Activated T-helper 17 cell treated with anti-CD3 and anti-CD28 coated beads, Interleukin-2, amount 50 U/mL, for 72 hours (primary cell): Measurements from ENCODE around the gene MSI2. TPM values are rescaled to one million over a fixed set of nuclear protein-coding genes. Genes with fewer than 3 reads are reported as not detected.

Experiments used
- ATAC-seq: fragments of 150-1000 bp; cut with Tn5 transposase; replicated peaks from 2 replicates; pipeline ENCODE4 v1.10.0; 2021; ENCODE audit warnings: mild to moderate bottlenecking, moderate library complexity
- H3K27ac Mint-ChIP-seq: one replicate; pipeline ENCODE4 v1.8.0; 2022; ENCODE audit warnings: mixed read lengths
- H3K27me3 Mint-ChIP-seq: one replicate; pipeline ENCODE4 v1.8.0; 2022; ENCODE audit warnings: mixed read lengths
- H3K36me3 Mint-ChIP-seq: one replicate; pipeline ENCODE4 v1.8.0; 2022; ENCODE audit warnings: low read depth, mild to moderate bottlenecking, mixed read lengths
- H3K4me1 Mint-ChIP-seq: one replicate; pipeline ENCODE4 v1.8.0; 2022; ENCODE audit warnings: mixed read lengths
- H3K4me3 Mint-ChIP-seq: one replicate; pipeline ENCODE4 v1.8.0; 2022; ENCODE audit warnings: mild to moderate bottlenecking, mixed read lengths
- H3K9me3 Mint-ChIP-seq: one replicate; pipeline ENCODE4 v1.8.0; 2022; ENCODE audit warnings: mixed read lengths
- total RNA-seq, 2 donors: library from RNA; stranded (reverse); gene quantifications; one replicate each; pipeline ENCODE4 v1.2.3, GENCODE V29; 2022

MSI2 gene
- total RNA-seq, 2 donors from 2014 or later = 96.3 to 128 TPM

- Mint-ChIP-seq H3K9me3 (no peaks in the 10 kb centered on the region), H3K36me3 (peaks cover 50% of the 10 kb centered on the region), H3K4me1 (peaks cover 6% of the 10 kb centered on the region), H3K27me3 (no peaks in the 10 kb centered on the region), H3K27ac (no peak overlapping the region), H3K4me3 (no peak overlapping the region)
- ATAC-seq = no peak
Measured at GRCh38 chr17:57319806-57320205, 63.5 kb downstream of the MSI2 start.

DNA sequence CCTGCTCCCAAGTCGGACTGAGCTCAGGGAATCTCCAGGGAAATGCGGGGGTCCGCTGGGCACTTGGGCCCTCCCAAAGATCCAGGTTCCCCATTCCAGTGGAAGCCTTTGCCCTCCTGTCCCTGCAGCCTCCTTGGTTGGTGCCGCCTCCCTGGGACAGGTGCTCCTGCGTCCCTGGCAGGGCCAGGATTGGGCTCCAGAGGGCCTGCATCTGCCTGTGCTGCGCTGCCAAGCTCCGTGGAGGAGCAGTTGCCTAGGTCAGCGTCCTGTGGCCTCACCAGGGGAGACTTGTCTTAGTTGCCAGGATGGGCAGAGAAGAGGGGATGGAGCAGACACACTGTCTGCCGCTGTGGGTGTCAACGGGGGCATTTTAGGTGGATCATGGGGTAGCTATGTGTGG is 67.1 kb downstream of the MSI2 start:
- Mint-ChIP-seq H3K4me3 (no peak overlapping the region), H3K9me3 (no peaks in the 10 kb centered on the region)

GRCh38 chr17:57324060-57324459 is 67.7 kb downstream of the MSI2 start:
- Mint-ChIP-seq H3K4me3 (no peak overlapping the region), H3K36me3 (peaks cover 44% of the 10 kb centered on the region), H3K9me3 (no peaks in the 10 kb centered on the region), H3K27me3 (no peaks in the 10 kb centered on the region), H3K4me1 (peaks cover 25% of the 10 kb centered on the region), H3K27ac (peak overlapping the region; percentile 26)
- ATAC-seq = no peak

More for the DNA sequence above, 67.1 kb downstream of the MSI2 start:
- Mint-ChIP-seq H3K4me1 (peaks cover 25% of the 10 kb centered on the region), H3K27ac (no peak overlapping the region), H3K36me3 (peaks cover 51% of the 10 kb centered on the region), H3K27me3 (no peaks in the 10 kb centered on the region)
- no peak for ATAC-seq

DNA sequence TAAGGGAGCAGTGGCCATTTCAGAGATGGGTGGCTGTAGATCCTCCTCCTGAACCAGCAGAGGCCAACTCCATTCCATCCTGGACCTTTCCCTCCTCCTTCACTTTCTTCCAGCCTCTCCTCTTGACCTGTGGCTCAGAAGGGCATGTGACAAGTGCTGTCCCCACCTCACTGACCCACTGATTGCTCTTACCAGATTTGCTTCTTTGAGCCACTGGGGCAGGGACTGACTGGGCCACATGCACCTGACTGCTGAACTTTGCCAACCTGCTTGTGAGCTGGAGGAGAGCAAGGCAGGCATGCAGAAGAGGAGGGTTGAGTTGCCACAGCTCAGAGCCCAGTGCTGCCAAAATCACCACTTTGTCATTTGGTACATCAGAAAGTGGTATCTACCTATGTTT is 68.3 kb downstream of the MSI2 start:
- Mint-ChIP-seq H3K9me3 (no peaks in the 10 kb centered on the region), H3K4me3 (no peak overlapping the region), H3K4me1 (peaks cover 23% of the 10 kb centered on the region), H3K27me3 (no peaks in the 10 kb centered on the region), H3K27ac (peak overlapping the region; percentile 26), H3K36me3 (peaks cover 42% of the 10 kb centered on the region)
- ATAC-seq = no peak

GRCh38 chr17:57326336-57326735 is 70.0 kb downstream of the MSI2 start:
- H3K27ac Mint-ChIP-seq = peak overlapping the region; percentile 83
- peaks cover 23% of the 10 kb centered on the region for H3K4me1 Mint-ChIP-seq
- peaks cover 37% of the 10 kb centered on the region for H3K36me3 Mint-ChIP-seq
- no peak for ATAC-seq
- no peaks in the 10 kb centered on the region for H3K27me3 Mint-ChIP-seq
- peak overlapping the region; percentile 23 for H3K4me3 Mint-ChIP-seq
- H3K9me3 Mint-ChIP-seq = no peaks in the 10 kb centered on the region

- Mint-ChIP-seq H3K4me1 (peaks cover 23% of the 10 kb centered on the region), H3K9me3 (no peaks in the 10 kb centered on the region), H3K36me3 (peaks cover 38% of the 10 kb centered on the region), H3K27ac (peak overlapping the region; percentile 83), H3K27me3 (no peaks in the 10 kb centered on the region), H3K4me3 (peak overlapping the region; percentile 23)
- peak; percentile 62 for ATAC-seq
Measured at GRCh38 chr17:57326764-57327163, 70.4 kb downstream of the MSI2 start.

- Mint-ChIP-seq H3K4me1 (peaks cover 23% of the 10 kb centered on the region), H3K27me3 (no peaks in the 10 kb centered on the region), H3K9me3 (no peaks in the 10 kb centered on the region), H3K4me3 (no peak overlapping the region), H3K36me3 (peaks cover 42% of the 10 kb centered on the region), H3K27ac (peak overlapping the region; percentile 83)
- ATAC-seq = peak; percentile 89
Measured at GRCh38 chr17:57327176-57327970, 71.0 kb downstream of the MSI2 start.

DNA sequence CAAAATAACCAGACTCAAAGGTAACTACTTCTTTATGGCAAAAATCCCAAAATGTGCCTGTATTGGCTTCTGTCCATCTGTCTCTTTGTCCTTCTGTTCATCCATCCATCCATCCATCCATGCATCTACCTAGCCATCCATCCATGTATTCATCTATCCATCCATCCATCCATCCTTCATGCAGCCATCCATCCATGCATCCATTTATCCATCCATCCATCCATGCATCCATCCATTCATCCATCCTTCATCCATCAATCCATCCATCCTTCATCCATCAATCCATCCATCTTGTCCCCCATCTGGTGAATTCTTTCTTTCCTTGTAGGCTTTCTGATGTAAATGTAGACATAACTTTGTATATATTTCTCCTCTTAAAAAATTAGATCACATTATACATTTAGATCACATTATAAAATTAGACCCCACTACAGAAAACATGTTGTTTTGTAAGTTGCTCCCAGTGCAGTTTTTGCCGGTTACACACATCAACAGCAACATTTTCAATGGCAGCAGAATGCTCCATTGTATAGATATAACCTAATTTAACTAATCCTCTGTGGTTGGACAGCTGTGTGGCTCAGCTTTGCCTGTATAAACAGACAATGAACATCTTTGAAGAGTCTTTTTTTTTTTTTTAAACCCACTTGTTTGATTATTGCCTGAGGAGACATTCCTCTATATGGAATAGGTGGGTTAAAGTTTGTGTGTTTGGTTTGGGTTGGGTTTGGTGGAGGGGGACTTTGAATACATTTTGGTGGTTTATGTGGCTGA is 72.0 kb downstream of the MSI2 start:
- no peaks in the 10 kb centered on the region for H3K27me3 Mint-ChIP-seq
- peaks cover 23% of the 10 kb centered on the region for H3K4me1 Mint-ChIP-seq
- no peaks in the 10 kb centered on the region for H3K9me3 Mint-ChIP-seq
- no peak overlapping the region for H3K27ac Mint-ChIP-seq
- H3K36me3 Mint-ChIP-seq = peaks cover 36% of the 10 kb centered on the region
- no peak overlapping the region for H3K4me3 Mint-ChIP-seq
- no peak for ATAC-seq

DNA sequence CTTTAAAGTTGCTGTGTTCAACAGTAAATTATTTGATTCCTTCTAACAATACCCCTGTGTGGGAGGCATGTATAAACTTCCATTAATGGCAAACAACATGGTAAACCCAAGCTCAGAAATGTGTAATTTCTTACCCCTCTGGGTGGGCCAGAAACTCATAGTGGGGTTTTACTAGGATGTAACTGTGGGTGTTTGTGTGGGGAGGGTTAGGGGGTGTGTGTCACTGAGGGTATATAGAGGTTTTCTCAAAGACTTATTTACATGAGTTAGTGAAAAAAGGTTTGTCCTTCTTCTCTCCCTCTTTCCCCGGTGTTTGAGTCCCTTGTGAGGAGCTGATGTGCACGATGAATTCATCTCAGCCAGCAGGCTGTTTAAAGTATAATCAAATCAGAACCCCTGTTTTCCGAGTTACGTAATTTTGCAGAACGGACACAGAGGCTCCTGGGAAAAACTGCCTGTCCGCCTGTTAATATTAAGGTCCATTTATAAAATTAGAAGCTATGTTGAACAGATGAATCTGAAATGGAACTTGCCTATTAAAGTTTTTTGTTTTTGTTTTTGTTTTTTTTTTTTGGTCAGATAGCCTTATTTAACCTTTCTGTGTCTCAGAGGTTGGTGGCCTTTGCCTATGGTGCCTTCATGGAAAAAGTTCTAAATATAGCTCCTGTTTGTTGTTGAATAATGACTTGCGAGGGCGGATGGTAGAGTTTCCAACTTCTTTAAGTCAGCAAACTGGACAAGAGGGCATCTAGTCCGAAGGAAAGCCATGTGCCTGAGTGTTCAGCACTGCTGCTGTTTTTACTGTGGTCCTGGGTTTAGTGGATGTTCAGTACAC is 73.3 kb downstream of the MSI2 start:
- no peak for ATAC-seq
- Mint-ChIP-seq H3K27me3 (no peaks in the 10 kb centered on the region), H3K36me3 (peaks cover 27% of the 10 kb centered on the region), H3K4me3 (no peak overlapping the region), H3K9me3 (no peaks in the 10 kb centered on the region), H3K27ac (no peak overlapping the region), H3K4me1 (peaks cover 23% of the 10 kb centered on the region)

GRCh38 chr17:57330587-57330986 is 74.3 kb downstream of the MSI2 start:
- Mint-ChIP-seq H3K4me3 (no peak overlapping the region), H3K27ac (peak overlapping the region; percentile 21), H3K36me3 (peaks cover 17% of the 10 kb centered on the region), H3K27me3 (no peaks in the 10 kb centered on the region), H3K4me1 (peaks cover 25% of the 10 kb centered on the region), H3K9me3 (no peaks in the 10 kb centered on the region)
- ATAC-seq = no peak

- Mint-ChIP-seq H3K27me3 (no peaks in the 10 kb centered on the region), H3K9me3 (no peaks in the 10 kb centered on the region), H3K27ac (no peak overlapping the region), H3K4me3 (no peak overlapping the region), H3K36me3 (peaks cover 11% of the 10 kb centered on the region), H3K4me1 (peaks cover 27% of the 10 kb centered on the region)
- no peak for ATAC-seq
Measured at GRCh38 chr17:57331423-57331822, 75.1 kb downstream of the MSI2 start.

GRCh38 chr17:57332501-57332900 is 76.2 kb downstream of the MSI2 start:
- no peak overlapping the region for H3K4me3 Mint-ChIP-seq
- no peaks in the 10 kb centered on the region for H3K9me3 Mint-ChIP-seq
- H3K4me1 Mint-ChIP-seq = peaks cover 16% of the 10 kb centered on the region
- H3K36me3 Mint-ChIP-seq = peaks cover 11% of the 10 kb centered on the region
- no peak for ATAC-seq
- no peaks in the 10 kb centered on the region for H3K27me3 Mint-ChIP-seq
- H3K27ac Mint-ChIP-seq = no peak overlapping the region

- Mint-ChIP-seq H3K36me3 (peaks cover 22% of the 10 kb centered on the region), H3K4me1 (peaks cover 13% of the 10 kb centered on the region)
Measured at GRCh38 chr17:57335195-57335792, 79.0 kb downstream of the MSI2 start.

DNA sequence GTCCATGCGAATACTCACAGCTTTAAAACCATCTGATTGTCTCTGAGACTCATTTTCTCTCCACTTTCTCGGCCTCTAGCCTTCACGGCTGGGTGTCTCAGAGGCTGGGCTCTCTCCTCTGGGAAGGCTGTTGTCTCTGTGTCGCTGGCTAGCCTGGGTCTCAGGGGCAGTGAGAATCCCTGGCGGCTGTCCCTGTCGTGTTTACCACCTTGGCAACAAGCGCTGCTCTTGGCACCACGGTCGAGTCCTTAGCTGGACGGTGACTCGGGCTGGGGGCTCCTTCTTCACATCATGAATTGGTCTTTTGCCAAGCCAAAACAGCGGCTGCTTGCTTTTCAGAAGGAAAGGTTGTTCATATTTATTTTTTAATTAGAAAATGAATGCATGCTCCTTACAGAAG is 81.1 kb downstream of the MSI2 start:
- ATAC-seq = no peak

More at GRCh38 chr17:57335195-57335792, 79.0 kb downstream of the MSI2 start:
- H3K4me3 Mint-ChIP-seq = no peak overlapping the region
- peak overlapping the region; percentile 9 for H3K27ac Mint-ChIP-seq
- no peaks in the 10 kb centered on the region for H3K9me3 Mint-ChIP-seq
- H3K27me3 Mint-ChIP-seq = no peaks in the 10 kb centered on the region
- ATAC-seq = no peak

More for the DNA sequence above, 81.1 kb downstream of the MSI2 start:
- Mint-ChIP-seq H3K36me3 (peaks cover 32% of the 10 kb centered on the region), H3K27ac (no peak overlapping the region), H3K4me1 (peaks cover 24% of the 10 kb centered on the region), H3K4me3 (no peak overlapping the region), H3K9me3 (no peaks in the 10 kb centered on the region), H3K27me3 (no peaks in the 10 kb centered on the region)
